GM12891 (cell line): ENCODE results near the gene PAPPA2.

ENCODE experiments used
- PAX5 ChIP-seq: IDR thresholded peaks from 2 replicates; pipeline ENCODE4 v1.6.1; 2011; ENCODE audit warnings: low read length, moderate library complexity, mild to moderate bottlenecking; ENCODE audit not compliant: insufficient read depth, severe bottlenecking
- POLR2A ChIP-seq: IDR thresholded peaks from 2 replicates; pipeline ENCODE4 v1.6.1; 2011; ENCODE audit warnings: low read depth, low read length, control low read depth
- POLR2AphosphoS5 ChIP-seq: IDR thresholded peaks from 2 replicates; pipeline ENCODE4 v1.6.1; 2011; ENCODE audit warnings: low read depth, low read length, control low read depth
- POU2F2 ChIP-seq: IDR thresholded peaks from 2 replicates; pipeline ENCODE4 v1.6.1; 2011; ENCODE audit warnings: low read depth, mild to moderate bottlenecking, control low read depth, low read length, moderate library complexity
- TAF1 ChIP-seq: IDR thresholded peaks from 2 replicates; pipeline ENCODE4 v1.6.1; 2011; ENCODE audit warnings: low read depth, low read length, control low read depth

DNA sequence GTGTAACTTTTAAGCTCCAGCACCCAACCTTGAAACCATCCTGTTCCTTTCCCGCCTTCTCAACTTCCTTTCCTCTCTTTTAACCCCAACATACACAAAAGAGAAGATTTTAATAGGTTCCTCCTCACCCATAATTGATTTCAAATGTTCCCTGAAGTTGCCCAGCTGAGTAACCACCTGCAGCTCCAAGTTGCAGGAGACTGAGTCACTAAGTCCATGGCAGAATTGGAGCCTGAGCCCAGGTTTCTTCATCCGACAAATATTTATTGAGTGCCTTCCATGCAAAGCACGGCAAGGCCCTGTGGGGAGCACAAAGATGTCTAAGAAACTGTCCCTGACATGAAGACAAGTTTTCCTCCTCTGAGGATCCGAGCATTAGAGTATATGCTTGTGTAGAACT lies 97.7 kb downstream of the PAPPA2 start:
- TF ChIP-seq POLR2A, result no peak
- no peak for TF ChIP-seq POLR2AphosphoS5
- no peak for TF ChIP-seq TAF1
- TF ChIP-seq POU2F2, result no peak
- TF ChIP-seq PAX5, result no peak
